ENCODE results near the gene AGBL1. TPM values are rescaled to one million over a fixed set of nuclear protein-coding genes. Genes with fewer than 3 reads are reported as not detected.

AGBL1 gene
- total RNA-seq, 1 donor from 2014 or later, result 0.07 TPM

- H3K9me3 Mint-ChIP-seq, result no peaks in the 10 kb centered on the region
- H3K4me1 Mint-ChIP-seq (ENCODE audit: unreplicated experiment), result peaks cover 8% of the 10 kb centered on the region
- DNase-seq (ENCODE audit: extremely low spot score, unreplicated experiment), result no peak
- H3K36me3 Mint-ChIP-seq, result no peaks in the 10 kb centered on the region
- H3K27ac Mint-ChIP-seq, result no peak overlapping the region
- peaks cover 14% of the 10 kb centered on the region for H3K27me3 Mint-ChIP-seq
- TF ChIP-seq CTCF (conservative IDR thresholded peaks at IDR 0.05), result no peak
- no peak overlapping the region for H3K4me3 Mint-ChIP-seq
Measured at GRCh38 chr15:86489981-86490380, 410.3 kb downstream of the AGBL1 start.

- DNase-seq (ENCODE audit: extremely low spot score, unreplicated experiment), result no peak
- Mint-ChIP-seq H3K4me1 (ENCODE audit: unreplicated experiment) (peaks cover 8% of the 10 kb centered on the region), H3K27me3 (peaks cover 14% of the 10 kb centered on the region), H3K27ac (no peak overlapping the region), H3K36me3 (no peaks in the 10 kb centered on the region), H3K4me3 (no peak overlapping the region), H3K9me3 (no peaks in the 10 kb centered on the region)
- TF ChIP-seq CTCF (conservative IDR thresholded peaks at IDR 0.05), result no peak
Measured at GRCh38 chr15:86491118-86491517, 411.4 kb downstream of the AGBL1 start.

GRCh38 chr15:86493884-86494283, 414.2 kb downstream of the AGBL1 start:
- TF ChIP-seq CTCF (conservative IDR thresholded peaks at IDR 0.05), result no peak

GRCh38 chr15:86494475-86494874, 414.8 kb downstream of the AGBL1 start:
- Mint-ChIP-seq H3K4me3 (no peak overlapping the region), H3K9me3 (no peaks in the 10 kb centered on the region), H3K27me3 (peaks cover 11% of the 10 kb centered on the region), H3K4me1 (ENCODE audit: unreplicated experiment) (peaks cover 8% of the 10 kb centered on the region), H3K36me3 (no peaks in the 10 kb centered on the region), H3K27ac (no peak overlapping the region)
- DNase-seq (ENCODE audit: extremely low spot score, unreplicated experiment), result no peak
- TF ChIP-seq CTCF (conservative IDR thresholded peaks at IDR 0.05), result no peak

More at GRCh38 chr15:86493884-86494283, 414.2 kb downstream of the AGBL1 start:
- H3K27me3 Mint-ChIP-seq, result peaks cover 11% of the 10 kb centered on the region
- DNase-seq (ENCODE audit: extremely low spot score, unreplicated experiment), result no peak
- peaks cover 8% of the 10 kb centered on the region for H3K4me1 Mint-ChIP-seq (ENCODE audit: unreplicated experiment)
- H3K36me3 Mint-ChIP-seq, result no peaks in the 10 kb centered on the region
- H3K27ac Mint-ChIP-seq, result no peak overlapping the region
- H3K9me3 Mint-ChIP-seq, result no peaks in the 10 kb centered on the region
- H3K4me3 Mint-ChIP-seq, result no peak overlapping the region

GRCh38 chr15:86502301-86502700, 422.6 kb downstream of the AGBL1 start:
- Mint-ChIP-seq H3K27ac (no peak overlapping the region), H3K9me3 (no peaks in the 10 kb centered on the region), H3K27me3 (peaks cover 3% of the 10 kb centered on the region), H3K4me3 (no peak overlapping the region), H3K4me1 (ENCODE audit: unreplicated experiment) (no peaks in the 10 kb centered on the region), H3K36me3 (no peaks in the 10 kb centered on the region)
- no peak for DNase-seq (ENCODE audit: extremely low spot score, unreplicated experiment)
- no peak for TF ChIP-seq CTCF (conservative IDR thresholded peaks at IDR 0.05)

- Mint-ChIP-seq H3K4me3 (no peak overlapping the region), H3K27ac (no peak overlapping the region), H3K36me3 (no peaks in the 10 kb centered on the region), H3K27me3 (no peaks in the 10 kb centered on the region), H3K9me3 (no peaks in the 10 kb centered on the region), H3K4me1 (ENCODE audit: unreplicated experiment) (no peaks in the 10 kb centered on the region)
- no peak for TF ChIP-seq CTCF (conservative IDR thresholded peaks at IDR 0.05)
- no peak for DNase-seq (ENCODE audit: extremely low spot score, unreplicated experiment)
Measured at GRCh38 chr15:86505951-86506350, 426.3 kb downstream of the AGBL1 start.

Measured in type B pancreatic cell (in vitro differentiated cells).